Measurements from ENCODE around the gene NDUFB6.

The NDUFB6 gene

DNA sequence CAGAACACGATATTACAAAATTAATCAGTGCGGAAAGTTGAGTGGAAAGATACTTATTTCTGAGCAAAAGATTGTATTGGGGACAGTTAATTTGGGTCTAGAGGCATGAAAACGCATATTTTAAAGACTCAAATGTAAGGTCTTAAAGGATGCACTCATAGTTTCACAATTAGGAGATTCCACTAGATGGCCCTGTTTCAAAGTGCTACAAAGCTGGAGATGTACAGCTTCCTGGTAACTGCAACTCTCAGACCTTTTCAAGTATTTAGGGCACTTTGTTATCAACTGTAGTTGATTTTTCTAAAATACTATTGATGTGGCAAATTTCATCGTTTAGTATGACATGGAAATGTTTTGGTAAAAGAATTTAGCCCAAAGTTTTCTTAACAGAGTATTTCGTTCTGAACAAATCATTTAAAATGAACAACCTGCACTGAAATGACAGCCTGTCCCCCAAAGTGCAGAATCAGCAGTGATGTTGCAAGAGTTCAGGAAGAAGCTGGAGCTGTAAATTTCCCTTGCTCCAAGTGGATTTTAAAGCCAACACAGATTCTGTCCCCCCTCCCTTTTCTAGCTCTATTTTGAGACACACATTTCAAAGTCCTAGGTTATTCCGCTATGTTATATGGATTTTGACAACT is 16.2 kb upstream of the NDUFB6 start:
- Histone ChIP-seq H3K4me3 (IDR thresholded peaks at IDR 0.05; ENCODE audit: insufficient read depth, low read depth, low read length) (no peak overlapping the region), H3K9ac (no peak overlapping the region), H3K27me3 (ENCODE audit: insufficient read depth, low read depth) (no peaks in the 10 kb centered on the region), H4K20me1 (ENCODE audit: insufficient read depth) (no peaks in the 10 kb centered on the region), H3K4me2 (no peak overlapping the region), H2AFZ (ENCODE audit: low read depth) (no peak overlapping the region), H3K27ac (no peak overlapping the region), H3K36me3 (ENCODE audit: insufficient read depth) (no peaks in the 10 kb centered on the region), H3K79me2 (ENCODE audit: insufficient read depth, low read depth) (no peaks in the 10 kb centered on the region), H3K4me1 (ENCODE audit: low read depth, poor library complexity, severe bottlenecking) (no peaks in the 10 kb centered on the region)
- TF ChIP-seq, protein P1, sequence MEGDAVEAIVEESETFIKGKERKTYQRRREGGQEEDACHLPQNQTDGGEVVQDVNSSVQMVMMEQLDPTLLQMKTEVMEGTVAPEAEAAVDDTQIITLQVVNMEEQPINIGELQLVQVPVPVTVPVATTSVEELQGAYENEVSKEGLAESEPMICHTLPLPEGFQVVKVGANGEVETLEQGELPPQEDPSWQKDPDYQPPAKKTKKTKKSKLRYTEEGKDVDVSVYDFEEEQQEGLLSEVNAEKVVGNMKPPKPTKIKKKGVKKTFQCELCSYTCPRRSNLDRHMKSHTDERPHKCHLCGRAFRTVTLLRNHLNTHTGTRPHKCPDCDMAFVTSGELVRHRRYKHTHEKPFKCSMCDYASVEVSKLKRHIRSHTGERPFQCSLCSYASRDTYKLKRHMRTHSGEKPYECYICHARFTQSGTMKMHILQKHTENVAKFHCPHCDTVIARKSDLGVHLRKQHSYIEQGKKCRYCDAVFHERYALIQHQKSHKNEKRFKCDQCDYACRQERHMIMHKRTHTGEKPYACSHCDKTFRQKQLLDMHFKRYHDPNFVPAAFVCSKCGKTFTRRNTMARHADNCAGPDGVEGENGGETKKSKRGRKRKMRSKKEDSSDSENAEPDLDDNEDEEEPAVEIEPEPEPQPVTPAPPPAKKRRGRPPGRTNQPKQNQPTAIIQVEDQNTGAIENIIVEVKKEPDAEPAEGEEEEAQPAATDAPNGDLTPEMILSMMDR (conservative IDR thresholded peaks at IDR 0.05; ENCODE audit: low read depth, low read length): 0 out of 2 replicates have a peak, but pooled peaks have one; percentile 30

DNA sequence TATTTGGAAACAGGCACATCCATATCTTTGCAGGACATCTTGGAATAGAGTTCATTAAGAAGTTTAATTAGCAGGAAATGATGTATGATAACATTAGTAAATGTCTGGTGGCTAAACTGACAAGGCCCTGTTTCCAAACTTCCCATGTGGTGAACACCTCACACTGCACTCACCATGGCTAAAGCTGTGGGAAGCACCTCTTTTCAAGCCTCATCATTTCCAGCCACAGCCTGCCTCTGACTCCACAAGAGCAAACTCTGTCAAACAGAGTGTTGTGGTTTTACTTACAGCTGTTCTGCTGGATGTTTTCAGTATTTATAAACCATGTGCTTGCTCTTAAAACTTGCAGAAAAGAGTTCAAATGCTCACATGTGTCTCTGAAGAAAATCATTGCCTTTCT is 14.9 kb upstream of the NDUFB6 start:
- Histone ChIP-seq H4K20me1 (ENCODE audit: insufficient read depth) (no peaks in the 10 kb centered on the region), H3K4me3 (IDR thresholded peaks at IDR 0.05; ENCODE audit: insufficient read depth, low read depth, low read length) (no peak overlapping the region), H3K79me2 (ENCODE audit: insufficient read depth, low read depth) (no peaks in the 10 kb centered on the region), H3K9ac (no peak overlapping the region), H3K36me3 (ENCODE audit: insufficient read depth) (no peaks in the 10 kb centered on the region), H3K27ac (no peak overlapping the region), H3K4me2 (no peak overlapping the region), H3K4me1 (ENCODE audit: low read depth, poor library complexity, severe bottlenecking) (no peaks in the 10 kb centered on the region), H2AFZ (ENCODE audit: low read depth) (no peak overlapping the region), H3K27me3 (ENCODE audit: insufficient read depth, low read depth) (no peaks in the 10 kb centered on the region)
- TF ChIP-seq, protein P1 (conservative IDR thresholded peaks at IDR 0.05; ENCODE audit: low read depth, low read length): no peak

DNA sequence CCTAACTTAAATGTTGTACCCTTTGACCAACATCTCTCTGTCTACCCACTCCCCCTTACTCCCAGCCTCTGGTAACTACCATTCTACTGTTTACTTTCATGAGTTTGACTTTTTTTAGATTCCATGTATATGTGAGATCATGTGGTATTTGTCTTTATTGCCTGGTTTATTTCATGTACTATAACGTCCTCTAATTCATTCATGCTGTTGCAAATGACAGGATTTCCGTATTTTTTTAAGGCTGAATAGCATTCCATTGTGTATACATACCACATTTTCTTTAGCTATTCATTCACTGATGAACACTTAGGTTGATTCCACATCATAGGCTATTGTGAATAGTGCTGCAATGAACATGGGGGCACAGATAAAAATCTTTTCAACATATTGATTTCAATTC is 11.8 kb upstream of the NDUFB6 start:
- Histone ChIP-seq H3K36me3 (ENCODE audit: insufficient read depth) (no peaks in the 10 kb centered on the region), H4K20me1 (ENCODE audit: insufficient read depth) (no peaks in the 10 kb centered on the region), H3K27me3 (ENCODE audit: insufficient read depth, low read depth) (no peaks in the 10 kb centered on the region), H3K4me1 (ENCODE audit: low read depth, poor library complexity, severe bottlenecking) (no peaks in the 10 kb centered on the region), H3K4me2 (no peak overlapping the region), H3K4me3 (IDR thresholded peaks at IDR 0.05; ENCODE audit: insufficient read depth, low read depth, low read length) (no peak overlapping the region), H3K27ac (no peak overlapping the region), H3K79me2 (ENCODE audit: insufficient read depth, low read depth) (no peaks in the 10 kb centered on the region), H2AFZ (ENCODE audit: low read depth) (no peak overlapping the region), H3K9ac (no peak overlapping the region)
- TF ChIP-seq, protein P1 (conservative IDR thresholded peaks at IDR 0.05; ENCODE audit: low read depth, low read length): no peak

DNA sequence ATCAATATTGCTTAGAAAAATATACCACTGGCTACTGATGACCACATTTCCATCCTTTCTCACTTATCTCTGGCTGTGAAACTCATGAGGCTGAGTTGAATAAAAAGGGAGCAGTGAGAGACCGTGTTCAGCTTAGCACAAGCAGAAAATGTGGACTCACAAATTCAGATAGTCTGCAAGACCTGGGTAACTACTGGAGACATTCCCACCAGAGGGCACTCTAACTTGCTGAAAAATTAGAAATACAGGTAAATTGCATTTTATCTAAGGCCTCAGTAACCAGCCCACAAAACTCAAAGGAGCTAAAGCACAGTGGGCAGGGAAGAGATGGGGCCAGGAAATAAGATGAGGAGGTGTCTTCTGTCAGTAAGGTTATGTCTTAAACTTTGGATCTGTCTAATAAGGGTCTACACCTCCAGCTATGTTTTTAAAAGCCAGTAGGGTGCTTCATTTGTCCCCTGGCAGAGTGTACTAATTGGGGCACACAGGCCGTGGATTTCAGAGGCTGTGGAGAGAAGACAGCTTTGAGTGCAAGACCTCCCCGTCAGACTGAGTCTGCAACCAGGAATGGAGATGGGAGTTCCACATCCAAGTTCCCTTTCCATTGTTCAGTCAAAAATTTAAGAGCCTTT is 8.7 kb upstream of the NDUFB6 start:
- no peak overlapping the region for H3K4me3 ChIP-seq (IDR thresholded peaks at IDR 0.05; ENCODE audit: insufficient read depth, low read depth, low read length)

More for the DNA sequence above, 8.7 kb upstream of the NDUFB6 start:
- H3K4me1 ChIP-seq (ENCODE audit: low read depth, poor library complexity, severe bottlenecking): no peaks in the 10 kb centered on the region
- H3K27me3 ChIP-seq (ENCODE audit: insufficient read depth, low read depth): no peaks in the 10 kb centered on the region
- no peak overlapping the region for H3K4me2 ChIP-seq
- TF ChIP-seq, protein P1 (conservative IDR thresholded peaks at IDR 0.05; ENCODE audit: low read depth, low read length): peak; percentile 67
- no peak overlapping the region for H3K27ac ChIP-seq
- H3K79me2 ChIP-seq (ENCODE audit: insufficient read depth, low read depth): no peaks in the 10 kb centered on the region
- H4K20me1 ChIP-seq (ENCODE audit: insufficient read depth): no peaks in the 10 kb centered on the region
- no peak overlapping the region for H3K9ac ChIP-seq
- no peaks in the 10 kb centered on the region for H3K36me3 ChIP-seq (ENCODE audit: insufficient read depth)
- no peak overlapping the region; the same call in 1 of the 2 replicates for H2AFZ ChIP-seq (ENCODE audit: low read depth)
